Measurements from ENCODE around the gene MYBBP1A.

Gene MYBBP1A

DNA sequence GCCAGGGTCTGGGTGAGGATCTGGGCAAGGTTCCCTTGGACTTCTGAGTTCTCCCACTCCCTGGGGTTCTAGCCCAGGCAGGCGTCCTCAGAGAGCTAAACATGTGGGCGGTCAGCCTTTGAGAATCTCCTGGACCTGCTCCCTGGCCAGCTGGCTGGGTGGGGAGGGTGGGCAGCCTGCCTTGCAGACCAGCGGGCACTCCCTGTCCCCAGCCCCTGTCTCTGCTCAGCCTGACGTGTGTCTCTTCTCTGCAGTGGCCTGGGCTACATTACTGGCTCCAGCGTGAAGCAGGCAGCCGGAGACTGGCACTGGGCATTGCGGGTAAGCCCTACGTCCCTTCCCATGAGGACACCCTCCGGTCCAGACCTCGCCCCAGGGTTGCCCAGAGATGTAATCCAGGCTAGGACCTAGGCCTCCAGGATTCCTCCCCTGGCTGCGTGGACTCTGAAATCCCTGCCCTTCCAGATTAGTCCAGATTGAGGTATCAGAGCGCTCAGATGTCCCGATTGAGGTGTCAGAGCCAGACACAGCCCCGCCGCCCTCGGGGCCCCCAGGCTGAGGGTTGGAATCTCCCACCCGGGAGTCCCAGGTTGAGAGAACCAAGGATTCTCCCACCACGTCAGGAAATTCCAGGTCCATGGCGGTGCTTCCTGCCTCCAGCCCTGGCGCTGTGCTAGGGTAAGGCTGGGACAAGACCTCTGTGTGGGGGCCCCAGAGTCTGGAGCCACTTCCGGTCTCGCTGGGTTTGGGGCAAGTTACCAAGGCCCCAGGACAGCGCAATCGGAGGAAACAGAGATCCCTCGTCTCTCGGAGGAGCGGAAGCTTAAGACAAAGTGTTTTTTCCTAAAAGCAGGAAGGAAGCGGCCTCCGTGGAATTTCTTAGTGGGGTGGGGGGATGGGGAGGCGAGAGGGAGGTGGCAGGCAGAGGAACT, 24.1 kb downstream of the MYBBP1A start:
- Histone ChIP-seq H3K27me3 (ENCODE audit: control insufficient read depth in 1 of 2, insufficient read depth in 2 of 2, low read length in 2 of 2) (peaks cover 0 to 10% of the 10 kb centered on the region in 2 donors), H3K4me3 (ENCODE audit: low read depth in 1 of 2, low read length in 2 of 2) (no peak overlapping the region), H3K27ac (ENCODE audit: low read depth, low read length) (no peak overlapping the region), H3K4me1 (ENCODE audit: insufficient read depth, low read length) (no peaks in the 10 kb centered on the region), H3K9me3 (ENCODE audit: low read length) (no peaks in the 10 kb centered on the region), H3K36me3 (ENCODE audit: insufficient read depth, low read length) (no peaks in the 10 kb centered on the region), H3K9ac (ENCODE audit: low read length) (no peak overlapping the region)

DNA sequence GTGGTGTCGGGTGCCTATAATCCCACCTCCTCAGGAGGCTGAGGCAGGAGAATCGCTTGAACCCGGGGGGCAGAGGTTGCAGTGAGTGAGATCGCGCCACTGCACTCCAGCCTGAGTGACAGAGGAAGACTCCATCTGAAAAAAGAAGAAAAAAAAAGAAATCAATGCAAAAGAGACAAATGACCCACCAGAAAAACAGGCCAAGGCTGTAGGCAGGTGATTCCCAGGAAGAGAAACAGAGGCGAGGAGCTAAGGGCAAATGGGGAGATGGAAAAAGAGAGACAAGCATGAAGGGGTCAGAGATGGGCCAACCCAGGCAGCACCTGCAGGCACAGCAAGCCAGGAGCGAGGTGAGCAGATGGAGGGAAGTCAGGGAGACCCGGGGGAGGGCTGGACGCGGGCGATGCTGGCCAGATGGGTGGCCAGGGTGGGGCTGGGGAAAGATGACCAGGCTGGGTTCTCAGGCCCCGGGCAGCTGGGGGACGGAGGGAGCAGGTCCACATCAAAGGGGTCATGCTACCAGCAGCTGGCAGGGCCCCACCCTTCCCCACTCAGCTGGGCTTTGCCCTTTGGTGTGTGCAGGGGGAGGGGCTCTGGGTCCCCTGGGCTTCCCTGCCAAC, 25.5 kb downstream of the MYBBP1A start:
- Histone ChIP-seq H3K36me3 (ENCODE audit: insufficient read depth, low read length) (no peaks in the 10 kb centered on the region), H3K4me1 (ENCODE audit: insufficient read depth, low read length) (no peaks in the 10 kb centered on the region), H3K27ac (ENCODE audit: low read depth, low read length) (no peak overlapping the region)

DNA sequence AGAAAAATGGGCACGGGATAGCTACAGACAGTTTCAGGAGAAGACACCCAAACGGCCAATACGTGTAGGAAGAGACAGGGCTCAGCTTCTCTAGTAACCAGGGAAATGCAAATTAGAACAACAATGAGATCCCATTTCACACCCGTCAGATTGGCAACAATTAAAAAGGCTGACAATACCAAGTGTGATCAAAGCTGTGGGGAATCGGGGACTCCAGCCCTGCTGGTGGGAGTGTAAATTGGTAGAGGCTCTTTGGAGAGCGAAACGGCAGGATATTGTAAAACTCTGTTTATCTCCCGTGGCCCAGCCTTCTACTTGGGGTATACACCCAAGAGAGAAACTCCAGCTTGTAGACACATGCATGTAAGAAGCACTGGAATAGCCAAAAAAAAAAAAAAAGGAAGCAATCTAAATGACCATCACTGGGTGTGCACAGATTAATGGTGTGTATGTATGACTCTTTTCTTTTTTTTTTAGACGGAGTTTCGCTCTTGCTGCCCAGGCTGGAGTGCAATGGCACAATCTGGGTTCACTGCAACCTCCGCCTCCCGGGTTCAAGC, 27.5 kb downstream of the MYBBP1A start:
- Histone ChIP-seq H3K27ac (ENCODE audit: low read depth, low read length) (no peak overlapping the region), H3K27me3 (ENCODE audit: control insufficient read depth in 1 of 2, insufficient read depth in 2 of 2, low read length in 2 of 2) (no peaks in the 10 kb centered on the region), H3K4me3 (ENCODE audit: low read depth in 1 of 2, low read length in 2 of 2) (no peak overlapping the region), H3K4me1 (ENCODE audit: insufficient read depth, low read length) (no peaks in the 10 kb centered on the region), H3K36me3 (ENCODE audit: insufficient read depth, low read length) (no peaks in the 10 kb centered on the region), H3K9ac (ENCODE audit: low read length) (no peak overlapping the region), H3K9me3 (ENCODE audit: low read length) (no peaks in the 10 kb centered on the region)

More for the DNA sequence above, 25.5 kb downstream of the MYBBP1A start:
- no peaks in the 10 kb centered on the region for H3K27me3 ChIP-seq (ENCODE audit: control insufficient read depth in 1 of 2, insufficient read depth in 2 of 2, low read length in 2 of 2)
- H3K9me3 ChIP-seq (ENCODE audit: low read length) = no peaks in the 10 kb centered on the region
- no peak overlapping the region for H3K9ac ChIP-seq (ENCODE audit: low read length)
- no peak overlapping the region for H3K4me3 ChIP-seq (ENCODE audit: low read depth in 1 of 2, low read length in 2 of 2)

DNA sequence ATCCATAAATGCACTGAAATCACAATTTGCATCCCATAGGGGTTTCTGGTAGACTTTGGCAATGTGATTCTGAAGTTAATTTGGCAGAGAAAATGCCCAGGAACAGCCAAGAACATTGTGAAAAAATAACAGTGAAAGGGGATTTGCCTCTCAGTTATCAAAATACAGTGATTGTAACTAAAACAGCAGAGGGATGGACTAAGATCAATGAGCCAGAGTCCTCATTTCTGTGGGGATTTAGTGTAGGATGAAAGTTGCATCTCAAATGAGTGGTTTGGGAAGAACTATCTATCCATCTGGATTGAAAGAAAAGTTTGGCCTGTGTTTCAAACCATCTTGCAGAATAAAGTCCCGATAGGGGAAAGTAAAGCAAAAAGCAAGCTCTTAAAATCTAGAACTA, 28.1 kb downstream of the MYBBP1A start:
- no peaks in the 10 kb centered on the region for H3K36me3 ChIP-seq (ENCODE audit: insufficient read depth, low read length)
- no peaks in the 10 kb centered on the region for H3K4me1 ChIP-seq (ENCODE audit: insufficient read depth, low read length)
- no peak overlapping the region for H3K9ac ChIP-seq (ENCODE audit: low read length)
- no peak overlapping the region for H3K4me3 ChIP-seq (ENCODE audit: low read depth in 1 of 2, low read length in 2 of 2)
- H3K9me3 ChIP-seq (ENCODE audit: low read length) = no peaks in the 10 kb centered on the region
- no peak overlapping the region for H3K27ac ChIP-seq (ENCODE audit: low read depth, low read length)
- H3K27me3 ChIP-seq (ENCODE audit: control insufficient read depth in 1 of 2, insufficient read depth in 2 of 2, low read length in 2 of 2) = no peaks in the 10 kb centered on the region

DNA sequence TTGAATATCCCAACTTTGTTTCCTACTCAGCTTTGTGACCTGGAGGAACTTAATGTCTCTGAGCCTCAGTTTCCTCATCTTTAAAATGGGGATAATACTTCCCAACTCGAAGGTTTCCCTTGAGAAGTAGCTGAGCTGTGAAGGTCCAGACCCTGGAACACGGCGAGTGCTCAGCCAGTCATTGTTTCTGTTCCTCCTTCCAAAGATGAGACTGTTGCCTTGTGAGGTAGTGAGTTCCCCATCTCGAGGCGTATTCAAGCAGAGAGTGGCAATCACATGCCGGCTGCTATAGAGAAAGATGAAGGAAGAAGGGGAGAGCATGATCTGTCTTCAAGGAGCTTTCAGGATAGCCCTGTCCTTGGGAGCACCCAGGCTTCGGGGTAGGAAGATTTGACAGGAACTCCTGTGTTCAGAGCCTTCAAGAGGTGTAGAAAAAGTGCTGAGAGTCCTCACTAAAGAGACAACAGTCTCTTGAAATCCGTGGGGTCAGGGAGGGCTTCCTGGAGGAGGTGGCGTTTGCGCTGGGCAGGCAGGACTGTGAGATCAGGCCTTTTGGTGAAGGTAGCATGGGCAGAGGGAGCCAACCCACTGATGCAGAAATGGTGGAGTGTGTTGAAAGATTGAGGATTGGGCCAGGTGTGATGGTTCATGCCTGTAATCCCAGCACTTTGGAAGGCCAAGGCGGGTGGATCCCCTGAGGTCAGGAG, 29.3 kb downstream of the MYBBP1A start:
- Histone ChIP-seq H3K4me3 (ENCODE audit: low read depth in 1 of 2, low read length in 2 of 2) (no peak overlapping the region), H3K27ac (ENCODE audit: low read depth, low read length) (no peak overlapping the region), H3K36me3 (ENCODE audit: insufficient read depth, low read length) (no peaks in the 10 kb centered on the region), H3K27me3 (ENCODE audit: control insufficient read depth in 1 of 2, insufficient read depth in 2 of 2, low read length in 2 of 2) (no peaks in the 10 kb centered on the region), H3K9me3 (ENCODE audit: low read length) (no peaks in the 10 kb centered on the region), H3K9ac (ENCODE audit: low read length) (no peak overlapping the region), H3K4me1 (ENCODE audit: insufficient read depth, low read length) (peaks cover 5% of the 10 kb centered on the region)

DNA sequence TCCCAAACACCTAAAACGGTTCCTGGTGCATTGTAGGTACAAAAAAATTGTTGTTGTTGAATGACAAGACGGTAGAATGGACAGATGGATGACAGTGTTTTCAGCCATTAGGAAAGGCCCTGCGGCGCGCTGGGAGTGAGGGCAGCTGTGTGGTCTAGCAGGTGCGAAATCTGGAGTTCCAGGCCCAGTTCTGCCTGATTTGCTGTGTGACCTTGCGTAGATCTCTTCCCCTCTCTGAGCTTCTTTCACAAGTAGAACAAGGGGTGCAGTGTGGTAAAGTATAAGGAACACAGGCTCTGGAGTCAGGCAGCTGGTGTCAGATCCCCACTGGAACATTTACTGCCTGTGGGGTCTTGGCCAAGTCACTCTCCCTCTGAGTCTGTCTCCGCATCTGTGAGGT, 31.2 kb downstream of the MYBBP1A start:
- Histone ChIP-seq H3K4me1 (ENCODE audit: insufficient read depth, low read length) (peaks cover 5% of the 10 kb centered on the region), H3K9ac (ENCODE audit: low read length) (no peak overlapping the region)

DNA sequence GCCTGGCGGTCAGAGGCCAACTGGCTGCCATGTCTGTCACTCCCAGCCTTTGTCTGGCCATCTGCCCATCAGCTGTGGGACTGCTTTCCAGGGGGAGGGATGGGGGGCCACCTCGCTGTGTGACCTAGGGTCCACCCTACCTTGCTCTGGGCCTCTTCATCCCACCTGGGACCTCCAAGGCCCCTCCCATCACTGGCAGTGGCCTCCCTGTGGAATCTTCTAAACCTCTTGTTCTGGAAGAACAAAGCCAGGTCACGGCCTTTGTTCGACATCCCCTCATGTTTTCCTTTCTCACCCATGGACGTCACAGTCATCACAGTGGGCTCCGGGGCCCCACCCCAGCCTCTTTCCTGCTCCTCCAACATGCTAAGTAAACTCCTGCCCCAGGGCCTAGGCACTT, 32.5 kb downstream of the MYBBP1A start:
- Histone ChIP-seq H3K27me3 (ENCODE audit: control insufficient read depth in 1 of 2, insufficient read depth in 2 of 2, low read length in 2 of 2) (no peaks in the 10 kb centered on the region), H3K4me3 (ENCODE audit: low read depth in 1 of 2, low read length in 2 of 2) (no peak overlapping the region), H3K4me1 (ENCODE audit: insufficient read depth, low read length) (peaks cover 5% of the 10 kb centered on the region), H3K27ac (ENCODE audit: low read depth, low read length) (no peak overlapping the region), H3K36me3 (ENCODE audit: insufficient read depth, low read length) (no peaks in the 10 kb centered on the region), H3K9ac (ENCODE audit: low read length) (no peak overlapping the region), H3K9me3 (ENCODE audit: low read length) (no peaks in the 10 kb centered on the region)

More for the DNA sequence above, 31.2 kb downstream of the MYBBP1A start:
- Histone ChIP-seq H3K36me3 (ENCODE audit: insufficient read depth, low read length) (no peaks in the 10 kb centered on the region), H3K4me3 (ENCODE audit: low read depth in 1 of 2, low read length in 2 of 2) (no peak overlapping the region), H3K27ac (ENCODE audit: low read depth, low read length) (no peak overlapping the region), H3K27me3 (ENCODE audit: control insufficient read depth in 1 of 2, insufficient read depth in 2 of 2, low read length in 2 of 2) (no peaks in the 10 kb centered on the region), H3K9me3 (ENCODE audit: low read length) (no peaks in the 10 kb centered on the region)

DNA sequence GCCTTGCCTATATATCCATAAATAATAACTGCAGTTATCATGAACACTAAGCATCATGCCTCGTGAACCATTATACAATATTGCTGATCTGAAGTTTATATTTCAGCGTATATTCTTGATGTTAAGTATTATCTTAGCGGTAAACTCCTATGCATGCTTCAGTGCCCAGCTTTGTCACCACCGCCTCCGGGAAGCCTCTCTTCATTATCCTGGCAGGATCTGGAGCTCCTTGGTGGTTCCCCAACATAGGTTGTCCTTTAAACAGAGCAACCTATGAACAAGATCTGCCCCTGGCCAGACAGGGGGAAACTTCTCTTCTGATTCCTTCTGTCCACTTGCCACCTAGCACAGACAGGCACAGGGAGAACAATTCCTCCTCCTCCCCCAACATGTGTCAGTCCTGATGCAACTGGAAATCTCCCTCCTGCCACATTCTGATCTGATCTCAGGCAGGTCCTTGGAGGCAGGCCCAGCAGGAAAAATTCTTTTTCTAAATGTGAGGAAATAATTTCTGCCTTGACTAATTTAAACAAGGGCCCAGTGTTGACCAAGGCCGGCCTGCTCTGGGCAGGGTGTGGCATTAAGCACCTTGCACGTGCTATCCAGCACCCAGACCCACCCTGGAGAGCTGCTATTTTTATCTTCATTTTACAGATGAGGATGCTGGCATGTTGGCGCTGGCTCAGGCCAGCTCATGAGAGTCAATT, 34.1 kb downstream of the MYBBP1A start:
- H3K27me3 ChIP-seq (ENCODE audit: control insufficient read depth in 1 of 2, insufficient read depth in 2 of 2, low read length in 2 of 2) = no peaks in the 10 kb centered on the region
- no peaks in the 10 kb centered on the region for H3K36me3 ChIP-seq (ENCODE audit: insufficient read depth, low read length)
- no peak overlapping the region for H3K9ac ChIP-seq (ENCODE audit: low read length)
- no peaks in the 10 kb centered on the region for H3K9me3 ChIP-seq (ENCODE audit: low read length)
- no peak overlapping the region for H3K27ac ChIP-seq (ENCODE audit: low read depth, low read length)
- peaks cover 5% of the 10 kb centered on the region for H3K4me1 ChIP-seq (ENCODE audit: insufficient read depth, low read length)
- no peak overlapping the region for H3K4me3 ChIP-seq (ENCODE audit: low read depth in 1 of 2, low read length in 2 of 2)

DNA sequence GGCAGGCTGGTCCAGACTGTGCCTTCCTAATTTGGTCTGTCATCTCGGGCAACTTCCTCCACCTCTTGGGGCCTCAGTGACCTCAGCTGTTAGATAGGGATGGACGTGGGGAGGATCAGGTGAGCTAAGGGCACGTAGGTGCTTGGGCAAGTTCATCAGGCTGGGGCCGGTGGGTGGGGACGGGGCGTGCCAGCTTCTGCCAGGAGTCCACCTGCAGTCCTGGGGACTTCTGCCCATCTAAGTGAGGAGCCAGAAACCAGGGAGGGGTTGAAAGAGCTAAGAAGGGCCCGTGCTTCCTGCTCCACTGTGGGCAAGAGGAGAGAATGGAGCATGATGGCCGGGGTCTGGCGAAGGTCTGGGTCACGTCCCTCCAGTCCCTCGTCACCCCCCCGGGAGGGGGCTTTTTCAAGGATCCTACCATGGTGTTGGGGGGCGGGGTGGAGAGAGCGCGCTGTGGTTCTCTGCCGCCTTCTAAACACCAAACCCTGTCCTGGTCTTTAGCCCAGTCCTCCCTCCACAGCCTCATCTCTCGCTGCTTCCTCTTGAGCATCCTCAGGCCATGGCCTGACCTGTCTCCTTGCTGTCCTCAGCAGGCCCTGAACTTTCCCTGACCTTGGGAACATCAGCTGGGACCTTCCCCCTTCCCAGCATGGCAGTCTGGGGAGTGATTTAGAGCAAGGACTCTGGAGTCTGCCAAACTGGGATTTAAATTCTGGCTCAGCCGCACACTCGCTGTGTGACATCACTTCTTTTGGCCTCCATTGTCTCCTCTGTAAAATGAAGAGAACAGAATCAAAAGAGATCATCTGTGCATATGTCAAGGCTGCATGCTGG, 34.9 kb downstream of the MYBBP1A start:
- H3K27me3 ChIP-seq (ENCODE audit: control insufficient read depth in 1 of 2, insufficient read depth in 2 of 2, low read length in 2 of 2) = no peaks in the 10 kb centered on the region
- H3K36me3 ChIP-seq (ENCODE audit: insufficient read depth, low read length) = no peaks in the 10 kb centered on the region
- no peak overlapping the region for H3K9ac ChIP-seq (ENCODE audit: low read length)
- H3K27ac ChIP-seq (ENCODE audit: low read depth, low read length) = no peak overlapping the region
- H3K9me3 ChIP-seq (ENCODE audit: low read length) = no peaks in the 10 kb centered on the region
- H3K4me1 ChIP-seq (ENCODE audit: insufficient read depth, low read length) = peaks cover 5% of the 10 kb centered on the region
- no peak overlapping the region for H3K4me3 ChIP-seq (ENCODE audit: low read depth in 1 of 2, low read length in 2 of 2)

DNA sequence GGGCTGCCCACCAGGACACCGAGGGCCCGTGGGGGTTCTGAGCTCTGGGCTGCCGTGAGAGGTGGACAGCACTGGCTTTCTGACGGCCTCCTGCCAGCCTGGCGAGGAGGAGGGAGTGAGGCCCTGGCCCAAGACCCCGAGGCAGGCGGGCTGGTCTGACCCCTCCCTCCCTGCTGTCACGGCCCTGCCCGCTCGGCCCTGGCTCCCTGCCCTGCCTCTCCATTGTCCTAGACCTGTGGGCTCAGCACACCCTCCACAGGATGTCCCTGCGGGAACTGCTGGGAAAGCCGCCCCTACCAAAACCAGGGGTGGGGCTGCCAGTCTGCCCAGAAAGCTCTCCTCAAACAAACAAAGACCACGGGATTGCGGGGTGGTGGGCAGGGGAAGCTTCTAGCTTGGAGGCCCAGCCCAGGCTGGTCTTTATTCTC, 35.8 kb downstream of the MYBBP1A start:
- H3K27me3 ChIP-seq (ENCODE audit: control insufficient read depth in 1 of 2, insufficient read depth in 2 of 2, low read length in 2 of 2) = no peaks in the 10 kb centered on the region
- H3K4me3 ChIP-seq (ENCODE audit: low read depth in 1 of 2, low read length in 2 of 2) = no peak overlapping the region
- H3K4me1 ChIP-seq (ENCODE audit: insufficient read depth, low read length) = peaks cover 5% of the 10 kb centered on the region
- H3K27ac ChIP-seq (ENCODE audit: low read depth, low read length) = no peak overlapping the region
- H3K36me3 ChIP-seq (ENCODE audit: insufficient read depth, low read length) = no peaks in the 10 kb centered on the region
- no peaks in the 10 kb centered on the region for H3K9me3 ChIP-seq (ENCODE audit: low read length)
- no peak overlapping the region for H3K9ac ChIP-seq (ENCODE audit: low read length)
